GM19324 (cell line): ENCODE measurements around the gene C6orf15.

Experiments
- ATAC-seq: cut with Tn5 transposase; IDR thresholded peaks from one replicate; pipeline ENCODE4 v1.9.1; 2021; ENCODE audit warnings: mild to moderate bottlenecking, moderate library complexity; ENCODE audit not compliant: unreplicated experiment, low FRiP score

C6orf15 gene

GRCh38 chr6:31131595-31131994 is 19.2 kb upstream of the C6orf15 start:
- ATAC-seq: no peak

DNA sequence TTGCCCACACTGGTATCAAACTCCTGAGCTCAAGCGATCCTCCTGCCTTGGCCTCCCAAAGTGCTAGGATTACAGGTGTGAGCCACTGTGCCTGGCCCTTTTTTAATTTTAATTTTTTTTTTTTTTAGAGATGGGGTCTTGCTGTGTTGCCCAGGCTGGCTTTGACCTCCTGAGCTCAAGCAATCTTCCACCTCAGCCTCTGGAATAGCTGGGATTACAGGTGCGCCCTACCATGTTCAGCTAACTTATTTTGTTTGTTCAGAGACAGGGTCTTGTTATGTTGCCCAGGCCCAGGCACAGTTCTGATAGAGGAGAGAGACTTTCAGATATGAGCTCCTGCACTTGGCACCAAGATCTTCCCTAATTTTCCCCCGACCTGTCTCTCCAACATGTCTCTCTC is 18.4 kb upstream of the C6orf15 start:
- no peak for ATAC-seq

DNA sequence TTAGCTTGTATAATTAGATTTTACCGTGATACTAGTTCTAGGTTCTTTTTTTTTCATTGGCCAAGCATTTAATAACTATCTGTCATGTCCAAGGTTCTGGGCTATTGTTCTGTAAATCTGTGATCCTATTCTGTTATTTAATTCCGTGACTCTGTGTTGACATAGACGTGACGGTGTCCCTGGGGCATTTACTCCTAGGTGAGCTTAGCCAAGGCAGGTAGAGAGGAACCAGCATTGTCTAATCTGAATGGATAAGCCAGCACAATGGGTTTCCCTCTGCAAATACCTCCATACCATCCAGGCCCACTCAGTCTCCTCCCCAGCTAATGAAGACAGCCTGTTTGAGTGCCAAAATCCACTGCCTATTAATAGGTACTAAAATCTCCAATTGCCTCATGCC is 16.8 kb upstream of the C6orf15 start:
- ATAC-seq: no peak

DNA sequence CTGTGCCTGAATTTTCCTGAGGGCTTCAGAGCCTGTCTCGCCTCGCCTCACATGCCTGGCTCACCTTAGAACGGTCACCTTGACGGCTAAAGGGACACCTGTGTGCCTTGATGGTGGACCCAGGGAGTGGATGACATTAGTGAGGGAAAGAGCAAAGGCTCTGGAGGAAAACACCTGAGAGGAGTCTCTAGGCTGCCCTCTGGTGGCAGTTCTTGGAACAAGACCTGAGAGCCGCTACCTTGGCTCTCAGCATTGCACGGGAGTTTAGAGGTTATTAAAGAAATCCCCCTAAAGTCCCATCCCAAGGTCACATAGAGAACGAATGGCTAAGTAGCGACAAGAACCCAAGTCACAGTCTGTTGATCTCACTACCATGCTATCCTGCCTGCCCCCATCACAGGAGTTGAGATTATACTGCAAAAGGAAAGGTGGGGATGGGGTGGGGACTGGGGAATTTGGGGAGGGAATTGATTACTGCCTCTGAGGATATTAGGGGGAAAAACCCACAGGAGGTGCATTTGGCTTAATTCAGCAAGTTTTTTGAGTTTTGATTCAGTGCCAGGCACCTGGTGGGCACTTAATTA is 15.8 kb upstream of the C6orf15 start:
- no peak for ATAC-seq

DNA sequence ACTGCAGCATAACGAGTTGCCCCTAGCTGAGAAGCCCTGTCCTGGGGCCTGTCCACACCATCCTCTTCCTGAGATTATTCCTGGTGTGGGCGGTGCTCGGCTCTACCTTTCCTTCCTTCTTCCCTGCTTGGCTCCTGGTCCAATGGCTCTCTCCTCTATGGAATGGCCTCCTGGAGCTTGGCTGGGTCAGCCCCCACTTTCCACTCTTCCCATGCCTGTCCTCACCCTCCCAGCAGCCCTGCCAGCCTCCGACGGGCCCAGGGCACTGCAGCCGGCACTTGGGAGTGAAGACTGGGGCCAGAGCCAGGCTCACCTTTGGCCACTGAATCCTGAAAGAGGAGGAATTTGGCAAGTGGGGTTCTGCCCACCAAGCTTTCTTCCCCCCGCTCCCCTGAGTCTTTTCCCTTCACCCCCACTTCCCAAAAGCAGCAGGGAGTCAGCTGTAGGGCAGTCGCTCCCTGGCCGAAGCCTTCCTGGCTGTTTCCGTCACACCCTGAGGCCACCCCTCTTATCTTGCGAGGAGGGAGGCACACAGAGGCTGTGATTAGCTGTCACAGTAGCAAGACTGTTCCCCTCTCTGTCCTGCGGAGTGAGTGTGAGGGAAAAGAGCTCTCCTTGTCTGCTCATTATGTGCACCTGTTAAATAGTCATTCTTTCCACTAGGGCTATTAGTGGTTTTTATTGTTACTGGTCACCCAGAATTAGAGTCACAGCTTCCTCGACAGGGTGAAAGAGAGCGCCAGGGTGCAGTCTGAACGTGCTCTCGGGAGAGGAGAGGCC is 14.2 kb upstream of the C6orf15 start:
- ATAC-seq: no peak

GRCh38 chr6:31125586-31126363 is 13.4 kb upstream of the C6orf15 start:
- ATAC-seq: no peak

DNA sequence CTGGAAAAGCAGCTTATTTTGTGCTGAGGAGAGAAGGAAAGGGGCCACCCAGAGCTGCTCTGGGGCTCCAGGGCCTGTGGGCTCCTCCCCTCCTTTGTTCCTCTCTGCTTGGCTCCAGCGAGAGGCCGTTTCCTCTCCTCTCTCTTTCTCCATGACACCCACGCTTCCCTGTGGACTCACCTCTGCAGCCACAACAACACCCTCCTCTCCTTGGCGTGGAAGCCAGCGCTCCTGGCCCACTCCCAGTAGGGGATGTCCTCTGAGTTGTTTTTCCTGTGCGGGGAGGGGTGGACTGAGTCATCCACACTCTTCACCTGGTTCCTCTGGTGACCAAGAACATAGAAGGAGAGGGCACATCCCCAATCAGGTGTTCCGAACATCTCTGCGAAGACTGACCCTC is 12.8 kb upstream of the C6orf15 start:
- no peak for ATAC-seq

GRCh38 chr6:31122791-31123706 is 10.7 kb upstream of the C6orf15 start:
- ATAC-seq: no peak

DNA sequence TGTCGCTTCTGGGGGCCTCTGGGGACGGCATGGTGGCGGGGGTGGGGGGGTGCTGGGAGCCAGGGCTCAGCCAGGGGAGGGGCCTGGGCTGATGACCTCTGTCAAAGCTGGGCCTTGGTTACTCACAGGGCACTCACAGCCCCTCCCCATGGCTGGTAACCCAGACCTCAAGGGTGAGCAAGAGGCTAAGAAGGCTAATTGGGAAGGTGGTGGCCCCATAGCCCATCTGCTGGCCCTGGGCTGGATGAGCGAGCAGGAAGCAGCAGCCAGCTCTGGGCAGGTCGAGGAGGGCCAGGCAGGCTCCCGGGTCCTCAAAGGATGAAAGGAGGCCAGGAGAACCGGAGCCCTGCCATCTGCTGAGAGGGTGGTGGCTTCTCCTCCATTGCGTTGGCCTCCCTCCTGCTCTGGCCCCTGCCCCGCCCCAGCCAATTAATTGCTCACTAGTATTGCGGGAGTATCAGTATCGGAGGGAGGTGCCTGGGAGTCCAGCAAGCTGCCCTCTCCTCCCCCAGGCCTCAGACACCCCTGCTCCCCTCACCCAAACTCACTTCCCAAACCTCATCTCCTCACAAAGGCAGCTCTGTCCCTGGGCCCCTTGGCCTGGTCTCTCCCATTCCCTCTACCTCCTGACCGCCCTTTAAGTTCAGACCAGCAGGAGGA is 8.9 kb upstream of the C6orf15 start:
- no peak for ATAC-seq

DNA sequence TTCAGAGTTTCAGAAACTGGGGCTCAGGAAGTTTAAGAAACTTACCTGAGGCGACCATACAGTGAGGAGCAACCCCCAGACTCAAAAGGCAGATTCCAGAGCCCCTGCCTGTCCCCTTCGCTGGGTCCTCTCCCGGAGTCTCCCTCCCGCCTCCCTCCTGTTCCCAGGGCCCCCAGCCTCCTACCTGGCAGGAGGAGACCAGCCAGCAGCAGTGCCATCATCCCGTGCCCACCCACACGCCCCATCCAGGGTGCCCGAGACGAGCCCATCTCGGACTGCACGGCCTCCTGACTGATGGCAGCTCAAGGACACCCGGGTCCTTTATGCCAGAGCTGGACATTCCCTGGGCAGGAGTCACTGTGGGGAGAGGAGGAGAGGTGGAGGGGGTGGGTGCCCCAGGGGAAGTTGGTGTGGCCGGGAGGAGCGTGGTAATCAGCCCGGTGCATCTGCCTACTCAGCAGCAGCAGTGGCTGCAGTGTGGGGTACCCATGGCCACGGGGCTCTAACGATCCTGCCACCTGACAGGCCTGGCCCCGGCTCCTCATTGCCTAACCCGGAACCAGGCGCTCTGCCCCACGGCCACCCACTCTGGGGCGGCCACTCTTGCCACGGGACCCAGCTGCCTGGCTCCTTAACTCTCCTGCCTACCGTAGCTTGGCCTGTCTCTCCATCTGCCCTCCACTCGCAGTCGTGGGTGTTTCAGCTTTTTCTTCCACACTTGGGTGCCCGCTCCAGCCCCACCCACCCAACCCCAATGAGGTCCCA is 8.0 kb upstream of the C6orf15 start, which contains the start of gene CDSN:
TSS of gene CDSN (minus strand) at position 296 of the 765 bp plus-strand sequence. CDS start at position 269, 27 bp downstream.
- ATAC-seq: no peak

DNA sequence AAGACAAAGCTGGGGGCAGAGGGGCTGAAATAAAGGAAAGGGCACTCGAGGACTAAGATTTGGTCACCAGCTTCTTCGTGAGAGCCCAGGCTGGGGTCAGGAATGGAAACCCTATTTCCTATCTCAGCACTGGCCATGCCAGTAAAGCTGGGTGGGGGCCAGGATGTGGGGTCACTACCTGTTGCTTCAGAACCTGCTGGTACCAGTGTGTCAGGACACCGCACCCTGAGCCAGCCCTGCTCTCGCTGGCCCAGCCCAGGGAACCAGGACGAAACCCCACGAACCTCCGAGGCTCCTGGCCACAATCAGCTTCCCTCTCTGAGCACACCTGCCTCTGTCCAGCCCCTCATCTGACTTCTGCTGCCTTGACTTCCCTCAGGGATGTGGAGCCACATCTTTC is 5.8 kb upstream of the C6orf15 start:
- ATAC-seq: no peak

DNA sequence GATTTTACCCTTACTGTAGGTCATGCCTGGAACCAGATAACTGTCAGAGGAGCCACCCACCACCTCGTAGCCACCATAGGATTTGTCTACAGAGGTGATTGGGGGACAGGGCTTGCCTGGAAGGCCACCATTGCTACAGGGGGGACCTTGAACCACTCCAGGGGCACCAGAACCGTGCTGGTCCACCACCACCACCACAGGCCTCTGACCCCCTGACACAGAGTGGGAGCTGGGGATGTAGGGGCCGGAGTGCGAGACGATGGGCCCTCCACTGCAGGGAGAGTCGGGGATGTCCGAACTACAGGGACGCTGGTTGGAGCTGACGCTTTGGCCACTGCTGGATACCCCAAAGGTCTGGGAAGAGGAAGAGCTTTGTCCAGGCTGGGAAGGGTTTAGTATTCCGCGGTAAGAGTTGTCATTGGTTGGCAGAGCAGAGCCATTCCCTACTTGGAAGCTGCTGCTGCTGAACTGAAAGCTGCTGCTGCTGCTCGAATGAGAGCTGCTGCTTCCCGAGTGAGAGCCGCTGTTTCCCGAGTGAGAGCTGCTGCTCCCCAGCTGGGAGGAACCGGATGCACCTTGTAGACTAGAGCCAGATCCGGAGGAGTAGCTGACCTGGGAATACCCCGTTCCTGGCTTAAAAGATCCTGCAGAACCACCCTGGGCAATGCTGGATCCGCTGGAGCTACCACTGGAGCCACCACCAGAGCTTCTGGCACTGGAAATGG is 4.4 kb upstream of the C6orf15 start:
- no peak for ATAC-seq

GRCh38 chr6:31115941-31116560 is 3.7 kb upstream of the C6orf15 start:
- ATAC-seq: no peak

GRCh38 chr6:31114970-31115849 is 2.8 kb upstream of the C6orf15 start:
- ATAC-seq: no peak

DNA sequence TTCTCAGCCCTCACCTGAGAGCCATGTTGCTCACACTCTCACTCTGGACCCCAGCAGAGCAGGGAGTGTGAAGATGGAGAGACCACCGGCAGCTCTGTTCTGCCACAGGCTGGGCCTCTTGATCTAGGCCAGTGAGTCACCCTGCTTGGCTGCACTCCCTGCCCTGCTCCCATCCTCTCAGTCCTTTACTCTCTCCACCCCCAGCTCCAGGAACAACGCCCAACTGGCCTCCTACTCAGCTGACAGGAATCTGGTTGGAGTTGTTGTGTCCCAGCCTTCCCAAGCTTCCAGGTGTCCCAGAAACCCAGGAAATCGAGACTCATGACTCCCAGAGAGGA is 2.1 kb upstream of the C6orf15 start, which contains the start of gene PSORS1C1:
TSS of gene PSORS1C1 (plus strand) at position 260 of the 338 bp plus-strand sequence. CDS start 14,833 bp downstream, outside the sequence.
- no peak for ATAC-seq

DNA sequence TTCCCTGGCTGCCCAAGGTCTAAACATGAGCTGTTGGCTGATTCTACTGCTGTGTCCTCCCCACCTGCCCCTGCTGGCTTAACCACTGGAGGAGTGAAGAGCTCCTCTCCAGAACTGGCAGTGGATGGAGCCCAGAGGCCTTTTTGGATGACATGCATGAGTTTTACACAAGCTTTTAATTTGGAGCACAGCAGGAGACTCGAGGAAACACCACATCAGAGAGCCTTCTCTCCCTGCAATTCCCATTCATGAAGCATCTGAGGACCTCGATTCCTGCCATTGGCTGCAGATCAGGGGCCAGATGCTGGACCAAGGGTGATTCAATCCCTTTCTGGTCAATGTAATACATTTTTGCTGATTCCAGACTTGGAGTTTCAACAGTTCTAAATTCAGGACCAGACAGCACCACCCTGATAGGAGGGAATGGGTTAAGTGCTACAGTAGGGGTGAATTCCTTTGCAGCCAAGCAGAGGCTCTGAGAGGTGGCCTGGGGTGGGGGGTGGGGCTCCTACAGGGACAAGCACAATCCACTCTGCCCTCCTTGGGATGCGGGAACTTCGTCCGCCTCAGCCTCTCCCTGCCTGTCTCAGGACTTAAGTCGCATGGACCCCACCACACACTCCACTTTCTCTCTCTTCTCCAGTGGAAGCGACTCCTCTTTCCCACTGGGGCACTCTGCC is 1.6 kb upstream of the C6orf15 start:
- no peak for ATAC-seq

GRCh38 chr6:31111712-31112111 is 663 bp downstream of the C6orf15 start:
- ATAC-seq: no peak
